ENCODE measurements around the gene VWA5B2. TPM values are rescaled to one million over a fixed set of nuclear protein-coding genes. Genes with fewer than 3 reads are reported as not detected.
A peak's percentile ranks its signal among the peaks of the same experiment; 100 is the strongest.

Gene VWA5B2
- total RNA-seq, 1 donor from 2014 or later = 0.11 TPM

DNA sequence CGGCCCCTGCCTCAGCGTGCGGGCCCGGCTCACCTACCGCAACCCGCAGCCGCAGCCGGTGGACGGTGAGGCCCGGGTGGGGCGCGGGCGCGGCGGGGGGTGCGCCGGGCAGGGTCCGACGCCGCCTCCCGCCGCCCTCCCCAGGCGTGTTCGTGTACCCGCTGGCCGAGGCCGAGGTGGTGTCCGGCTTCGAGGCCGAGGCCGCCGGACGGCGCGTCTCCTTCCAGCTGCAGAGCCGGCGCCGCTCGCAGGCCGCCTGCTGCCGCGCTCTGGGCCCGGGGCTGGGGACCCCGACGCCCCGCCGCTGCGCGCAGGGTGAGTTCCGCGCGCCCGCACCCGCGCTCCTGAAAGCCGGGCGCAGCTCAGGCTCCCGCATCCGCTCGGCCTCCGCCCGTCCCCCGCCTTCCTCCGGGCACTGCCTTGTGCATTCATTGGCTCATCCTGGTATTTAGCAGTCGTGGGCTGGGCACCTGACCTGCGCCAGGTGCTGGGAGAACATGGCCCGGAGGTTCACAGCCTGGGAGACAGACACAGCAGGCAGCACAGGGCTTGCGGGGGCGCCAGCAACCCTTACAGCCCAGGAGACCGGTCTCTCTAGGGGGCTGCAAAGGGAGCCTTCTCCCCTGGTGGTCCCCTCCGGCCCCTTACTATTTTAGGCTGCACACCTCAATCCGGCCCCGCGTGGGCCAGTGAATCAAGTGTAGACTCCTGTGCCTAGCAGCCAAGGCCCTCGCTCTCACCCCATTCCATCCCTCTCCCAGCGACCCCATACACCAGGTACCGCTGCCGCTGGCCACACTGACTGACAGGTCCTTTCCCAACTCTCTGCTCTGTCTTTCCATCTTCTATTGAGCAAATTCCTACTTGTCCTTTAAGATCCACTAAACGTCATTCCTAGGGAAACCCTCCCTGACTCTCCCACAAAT lies 1.5 kb downstream of the VWA5B2 start:
- DNase-seq (ENCODE audit: extremely low spot score, unreplicated experiment) = no peak
- no peak for TF ChIP-seq CTCF (IDR thresholded peaks at IDR 0.05)

DNA sequence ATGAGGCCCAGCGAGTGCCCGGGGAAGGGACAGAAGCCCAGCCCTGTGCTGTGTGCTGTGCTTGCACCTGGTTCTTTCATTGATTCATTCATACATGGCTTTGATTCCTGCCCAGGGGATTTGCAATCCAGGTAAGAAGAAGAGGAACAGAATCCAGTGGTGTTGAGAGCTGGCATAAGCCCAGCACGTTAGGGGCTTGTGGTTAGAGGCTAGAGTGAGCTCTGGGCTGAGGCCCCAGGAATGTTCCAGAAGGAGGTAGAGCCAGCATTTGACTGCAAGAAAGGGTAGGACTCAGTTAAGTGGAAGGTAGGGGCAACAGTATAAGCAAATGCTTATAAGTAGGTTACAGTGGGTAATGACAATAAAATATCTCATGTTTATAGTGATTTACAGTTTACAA lies 2.3 kb downstream of the VWA5B2 start:
- Mint-ChIP-seq H3K4me1 (ENCODE audit: unreplicated experiment) (peaks cover 5% of the 10 kb centered on the region), H3K36me3 (ENCODE audit: unreplicated experiment) (no peaks in the 10 kb centered on the region), H3K27me3 (ENCODE audit: unreplicated experiment) (peaks cover 38% of the 10 kb centered on the region), H3K9me3 (ENCODE audit: unreplicated experiment) (no peaks in the 10 kb centered on the region), H3K27ac (ENCODE audit: unreplicated experiment) (no peak overlapping the region), H3K4me3 (ENCODE audit: unreplicated experiment) (peak overlapping the region; percentile 42)
- no peak for TF ChIP-seq CTCF (IDR thresholded peaks at IDR 0.05)
- DNase-seq (ENCODE audit: extremely low spot score, unreplicated experiment) = no peak

More for the DNA sequence above, 1.5 kb downstream of the VWA5B2 start:
- H3K4me3 Mint-ChIP-seq (ENCODE audit: unreplicated experiment) = peak overlapping the region; percentile 42
- H3K9me3 Mint-ChIP-seq (ENCODE audit: unreplicated experiment) = no peaks in the 10 kb centered on the region
- H3K27ac Mint-ChIP-seq (ENCODE audit: unreplicated experiment) = no peak overlapping the region
- peaks cover 41% of the 10 kb centered on the region for H3K27me3 Mint-ChIP-seq (ENCODE audit: unreplicated experiment)
- H3K4me1 Mint-ChIP-seq (ENCODE audit: unreplicated experiment) = peaks cover 5% of the 10 kb centered on the region
- no peaks in the 10 kb centered on the region for H3K36me3 Mint-ChIP-seq (ENCODE audit: unreplicated experiment)

GRCh38 chr3:184233127-184233843 lies 3.9 kb downstream of the VWA5B2 start:
- no peak for TF ChIP-seq CTCF (IDR thresholded peaks at IDR 0.05)
- DNase-seq (ENCODE audit: extremely low spot score, unreplicated experiment) = no peak
- Mint-ChIP-seq H3K4me3 (ENCODE audit: unreplicated experiment) (no peak overlapping the region), H3K27me3 (ENCODE audit: unreplicated experiment) (peaks cover 28% of the 10 kb centered on the region), H3K36me3 (ENCODE audit: unreplicated experiment) (no peaks in the 10 kb centered on the region), H3K4me1 (ENCODE audit: unreplicated experiment) (peaks cover 5% of the 10 kb centered on the region), H3K27ac (ENCODE audit: unreplicated experiment) (no peak overlapping the region), H3K9me3 (ENCODE audit: unreplicated experiment) (no peaks in the 10 kb centered on the region)

DNA sequence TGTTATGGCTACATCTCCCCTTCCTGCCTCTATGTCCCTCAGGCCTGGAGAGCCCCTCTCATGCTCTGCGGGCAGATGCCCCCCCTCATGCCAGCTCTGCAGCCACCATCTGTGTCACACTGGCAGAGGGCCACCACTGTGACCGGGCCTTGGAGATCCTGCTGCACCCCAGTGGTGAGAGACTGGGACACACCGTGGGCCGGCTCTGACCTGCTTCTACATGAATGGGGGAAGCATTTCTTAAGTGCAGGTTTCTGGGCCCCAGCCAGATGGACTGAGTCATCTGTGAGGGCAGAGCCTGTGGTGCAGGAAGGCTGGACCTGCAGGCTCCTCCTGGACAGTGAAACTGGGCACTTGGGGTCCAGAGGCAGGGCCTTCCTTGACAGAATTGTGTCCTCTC lies 4.8 kb downstream of the VWA5B2 start:
- Mint-ChIP-seq H3K9me3 (ENCODE audit: unreplicated experiment) (no peaks in the 10 kb centered on the region), H3K27ac (ENCODE audit: unreplicated experiment) (no peak overlapping the region), H3K27me3 (ENCODE audit: unreplicated experiment) (peaks cover 22% of the 10 kb centered on the region), H3K4me3 (ENCODE audit: unreplicated experiment) (no peak overlapping the region), H3K4me1 (ENCODE audit: unreplicated experiment) (peaks cover 5% of the 10 kb centered on the region), H3K36me3 (ENCODE audit: unreplicated experiment) (no peaks in the 10 kb centered on the region)
- no peak for TF ChIP-seq CTCF (IDR thresholded peaks at IDR 0.05)
- DNase-seq (ENCODE audit: extremely low spot score, unreplicated experiment) = no peak
